GM12878 (cell line): ENCODE measurements around the gene ATXN1. TPM values are rescaled to one million over a fixed set of nuclear protein-coding genes. Genes with fewer than 3 reads are reported as not detected.

ENCODE experiments used
- ATF3 ChIP-seq: IDR thresholded peaks from 2 replicates; pipeline ENCODE4 v1.6.1; 2011; ENCODE audit warnings: low read depth, mild to moderate bottlenecking, low read length, moderate library complexity, borderline replicate concordance; ENCODE audit errors: extremely low read depth
- BCLAF1 ChIP-seq: fragments of 450-650 bp; IDR thresholded peaks from 2 replicates; pipeline ENCODE4 v1.6.1; 2017; ENCODE audit warnings: antibody characterized with exemption, mild to moderate bottlenecking, moderate library complexity
- CEBPB ChIP-seq, 2 experiments: fragments of 150-350 bp in 1 of 2; IDR thresholded peaks; 2 replicates each; pipeline ENCODE4 v1.6.1; 2012 to 2014; ENCODE audit warnings: low read depth in 2 of 2, low read length in 2 of 2, borderline replicate concordance in 1 of 2, inconsistent platforms in 1 of 2
- CHD4 ChIP-seq: fragments of 200-600 bp; sonication (generic); IDR thresholded peaks from 2 replicates; pipeline ENCODE4 v1.6.1; 2016; ENCODE audit warnings: mild to moderate bottlenecking
- CREM ChIP-seq: IDR thresholded peaks from 2 replicates; pipeline ENCODE4 v1.6.1; 2014; ENCODE audit warnings: antibody characterized with exemption, low read depth
- HDAC6 ChIP-seq: fragments of 200-600 bp; sonication (generic); IDR thresholded peaks from one replicate; pipeline ENCODE4 v1.8.0; 2017; ENCODE audit warnings: antibody characterized with exemption; ENCODE audit not compliant: unreplicated experiment
- MTA2 ChIP-seq: fragments of 450-650 bp; IDR thresholded peaks from 2 replicates; pipeline ENCODE4 v1.6.1; 2016; ENCODE audit warnings: low read depth, mild to moderate bottlenecking, moderate library complexity
- NR2C2 ChIP-seq: IDR thresholded peaks from 2 replicates; pipeline ENCODE4 v1.6.1; 2011; ENCODE audit warnings: borderline replicate concordance, low read depth; ENCODE audit not compliant: control insufficient read depth, insufficient read length
- PAX8 ChIP-seq: fragments of 450-650 bp; IDR thresholded peaks from 2 replicates; pipeline ENCODE4 v1.6.1; 2017; ENCODE audit warnings: mild to moderate bottlenecking, moderate library complexity
- POLR2A ChIP-seq: IDR thresholded peaks from 2 replicates; pipeline ENCODE4 v1.6.1; 2011; ENCODE audit warnings: low read depth, mild to moderate bottlenecking, low read length
- POU2F2 ChIP-seq: IDR thresholded peaks from 3 replicates; pipeline ENCODE4 v1.6.1; 2011; ENCODE audit warnings: low read depth, mild to moderate bottlenecking, low read length, borderline replicate concordance
- RELB ChIP-seq: fragments of 450-650 bp; IDR thresholded peaks from 2 replicates; pipeline ENCODE4 v1.6.1; 2017; ENCODE audit warnings: low read depth, mild to moderate bottlenecking, moderate library complexity
- SUZ12 ChIP-seq: fragments of 200-600 bp; sonication (generic); IDR thresholded peaks from one replicate; pipeline ENCODE4 v1.6.1; 2018; ENCODE audit warnings: antibody characterized with exemption, mild to moderate bottlenecking; ENCODE audit not compliant: unreplicated experiment
- TARDBP ChIP-seq: IDR thresholded peaks from 2 replicates; pipeline ENCODE4 v1.6.1; 2016; ENCODE audit warnings: borderline replicate concordance
- ZBED1 ChIP-seq: IDR thresholded peaks from 2 replicates; pipeline ENCODE4 v1.6.1; 2016; ENCODE audit warnings: borderline replicate concordance
- ZBTB11 ChIP-seq: fragments of 450-650 bp; formaldehyde crosslinking; IDR thresholded peaks from 2 replicates; pipeline ENCODE4 v1.5.0; 2022; ENCODE audit warnings: mild to moderate bottlenecking, missing genetic modification characterization
- polyA plus RNA-seq, 11 experiments: library from polyadenylated mRNA; depleted of rRNA in 4 of 11; unstranded in 6 of 11; stranded (reverse) in 5 of 11; fragments of >200 nt; fragmentation: Nextera tagmentation in 4 of 11; fragmentation: Illumina TruSeq in 1 of 11; extraction: Ambion mirVana in 4 of 11; extraction: Trizol in 1 of 11; gene quantifications; 1 replicate in 1 of 11; 2 replicates in 10 of 11; pipeline versions ENCODE4 v1.2.1 to v1.2.3, GENCODE V29; 2011 to 2016; ENCODE audit warnings: inconsistent platforms in 2 of 11, missing spikeins in 2 of 11, low read depth in 1 of 11
- total RNA-seq, 4 experiments: library from RNA; depleted of rRNA in 3 of 4; stranded (reverse); fragments of >200 nt in 3 of 4; fragmentation: Illumina TruSeq in 1 of 4; extraction: Trizol in 1 of 4; gene quantifications; 2 replicates each; pipeline versions ENCODE4 v1.2.1 to v1.2.3, GENCODE V29; 2013 to 2021
- TF ChIP-seq, protein P1 (sequence below): fragments of 450-650 bp; IDR thresholded peaks from 2 replicates; pipeline ENCODE4 v1.6.1; 2014; ENCODE audit warnings: mild to moderate bottlenecking
- TF ChIP-seq, protein P2 (sequence below): IDR thresholded peaks from 2 replicates; pipeline ENCODE4 v1.6.1; 2012; ENCODE audit warnings: mild to moderate bottlenecking, low read depth, low read length

ATXN1 gene
- total and polyA plus RNA-seq, 10 of the 15 experiments (the other 5 are each of a cell fraction or from before 2014, with no cell fraction given), result 12.2 to 51.2 (median 20.5) TPM

- no peak for TF ChIP-seq HDAC6
- TF ChIP-seq NR2C2, result no peak
- no peak for TF ChIP-seq PAX8
- TF ChIP-seq, protein P1, sequence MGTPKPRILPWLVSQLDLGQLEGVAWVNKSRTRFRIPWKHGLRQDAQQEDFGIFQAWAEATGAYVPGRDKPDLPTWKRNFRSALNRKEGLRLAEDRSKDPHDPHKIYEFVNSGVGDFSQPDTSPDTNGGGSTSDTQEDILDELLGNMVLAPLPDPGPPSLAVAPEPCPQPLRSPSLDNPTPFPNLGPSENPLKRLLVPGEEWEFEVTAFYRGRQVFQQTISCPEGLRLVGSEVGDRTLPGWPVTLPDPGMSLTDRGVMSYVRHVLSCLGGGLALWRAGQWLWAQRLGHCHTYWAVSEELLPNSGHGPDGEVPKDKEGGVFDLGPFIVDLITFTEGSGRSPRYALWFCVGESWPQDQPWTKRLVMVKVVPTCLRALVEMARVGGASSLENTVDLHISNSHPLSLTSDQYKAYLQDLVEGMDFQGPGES, result no peak
- peak; percentile 33; the same call in 1 of the 2 replicates for TF ChIP-seq POLR2A
- no peak for TF ChIP-seq ZBTB11 (CRISPR knock-in tag)
- no peak for TF ChIP-seq CHD4
- no peak for TF ChIP-seq ZBED1
- TF ChIP-seq POU2F2, result peak; percentile 57; the same call in 2 of the 3 replicates
- TF ChIP-seq TARDBP, result no peak
- peak; percentile 68; the same call in 1 of the 2 replicates for TF ChIP-seq CREM
- TF ChIP-seq BCLAF1, result no peak
- TF ChIP-seq SUZ12, result no peak
- TF ChIP-seq MTA2, result 0 out of 2 replicates have a peak, but pooled peaks have one; percentile 44
- TF ChIP-seq, protein P2, sequence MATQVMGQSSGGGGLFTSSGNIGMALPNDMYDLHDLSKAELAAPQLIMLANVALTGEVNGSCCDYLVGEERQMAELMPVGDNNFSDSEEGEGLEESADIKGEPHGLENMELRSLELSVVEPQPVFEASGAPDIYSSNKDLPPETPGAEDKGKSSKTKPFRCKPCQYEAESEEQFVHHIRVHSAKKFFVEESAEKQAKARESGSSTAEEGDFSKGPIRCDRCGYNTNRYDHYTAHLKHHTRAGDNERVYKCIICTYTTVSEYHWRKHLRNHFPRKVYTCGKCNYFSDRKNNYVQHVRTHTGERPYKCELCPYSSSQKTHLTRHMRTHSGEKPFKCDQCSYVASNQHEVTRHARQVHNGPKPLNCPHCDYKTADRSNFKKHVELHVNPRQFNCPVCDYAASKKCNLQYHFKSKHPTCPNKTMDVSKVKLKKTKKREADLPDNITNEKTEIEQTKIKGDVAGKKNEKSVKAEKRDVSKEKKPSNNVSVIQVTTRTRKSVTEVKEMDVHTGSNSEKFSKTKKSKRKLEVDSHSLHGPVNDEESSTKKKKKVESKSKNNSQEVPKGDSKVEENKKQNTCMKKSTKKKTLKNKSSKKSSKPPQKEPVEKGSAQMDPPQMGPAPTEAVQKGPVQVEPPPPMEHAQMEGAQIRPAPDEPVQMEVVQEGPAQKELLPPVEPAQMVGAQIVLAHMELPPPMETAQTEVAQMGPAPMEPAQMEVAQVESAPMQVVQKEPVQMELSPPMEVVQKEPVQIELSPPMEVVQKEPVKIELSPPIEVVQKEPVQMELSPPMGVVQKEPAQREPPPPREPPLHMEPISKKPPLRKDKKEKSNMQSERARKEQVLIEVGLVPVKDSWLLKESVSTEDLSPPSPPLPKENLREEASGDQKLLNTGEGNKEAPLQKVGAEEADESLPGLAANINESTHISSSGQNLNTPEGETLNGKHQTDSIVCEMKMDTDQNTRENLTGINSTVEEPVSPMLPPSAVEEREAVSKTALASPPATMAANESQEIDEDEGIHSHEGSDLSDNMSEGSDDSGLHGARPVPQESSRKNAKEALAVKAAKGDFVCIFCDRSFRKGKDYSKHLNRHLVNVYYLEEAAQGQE, result no peak
- no peak for TF ChIP-seq CEBPB (IDR thresholded peaks at IDR 0.05; ENCODE audit: borderline replicate concordance in 1 of 2, low read depth in 2 of 2, low read length in 2 of 2)
- no peak for TF ChIP-seq ATF3
- TF ChIP-seq RELB, result no peak
Observed at GRCh38 chr6:16414205-16414604, 347.1 kb downstream of the ATXN1 start (continued).
